Thyroid gland (tissue), 4 donors: ENCODE results near the gene ZNF774. TPM values are rescaled to one million over a fixed set of nuclear protein-coding genes. Genes with fewer than 3 reads are reported as not detected.

ENCODE experiments used
- DNase-seq, 2 donors: peaks; one replicate each; pipeline ENCODE4 v3.0.0-alpha.2; 2019
- H3K27ac ChIP-seq, 3 donors: fragments of 200-600 bp; sonication (generic); 1 replicate in 2 of 3; 2 replicates in 1 of 3; pipeline ENCODE4 v1.5.1; 2016 to 2019; ENCODE audit warnings: mild to moderate bottlenecking in 1 of 3, moderate library complexity in 1 of 3
- H3K27me3 ChIP-seq: fragments of 200-600 bp; sonication (generic); one replicate; pipeline ENCODE4 v1.5.1; 2019
- H3K36me3 ChIP-seq, 2 donors: fragments of 200-600 bp; sonication (generic); one replicate each; pipeline ENCODE4 v1.5.1; 2016 to 2019
- H3K4me1 ChIP-seq, 2 donors: fragments of 200-600 bp; sonication (generic); one replicate each; pipeline ENCODE4 v1.5.1; 2017 to 2019
- H3K4me3 ChIP-seq, 3 donors: fragments of 200-600 bp; sonication (generic); replicated peaks in 1 of 3; 1 replicate in 2 of 3; 2 replicates in 1 of 3; pipeline ENCODE4 v1.5.1; 2016; ENCODE audit warnings: mild to moderate bottlenecking in 1 of 3
- H3K9me3 ChIP-seq: fragments of 200-600 bp; sonication (generic); one replicate; pipeline ENCODE4 v1.5.1; 2017
- POLR2A ChIP-seq, 2 donors: fragments of 450-650 bp; IDR thresholded peaks; one replicate each; pipeline ENCODE4 v1.6.1; 2017; ENCODE audit warnings: antibody characterized with exemption in 2 of 2, mild to moderate bottlenecking in 2 of 2, moderate library complexity in 1 of 2
- WGBS, 2 donors: methylation state at CpG; one replicate each; pipeline ENCODE4 v1.1.5; 2017; 5-methylcytosine and 5-hydroxymethylcytosine counted together
- intact Hi-C: fragments of 100-400 bp; cut with DNase I; formaldehyde crosslinking; loops from one replicate; pipeline ENCODE4 v1.15.1; 2023
- total RNA-seq, 4 donors: library from RNA; depleted of rRNA; stranded (reverse); fragments of >200 nt; gene quantifications; one replicate each; pipeline ENCODE4 v1.2.3, GENCODE V29; 2016
- TF ChIP-seq, protein P1 (sequence below), 6 experiments: fragments of 200-600 bp in 3 of 6; fragments of 450-650 bp in 3 of 6; sonication (generic) in 3 of 6; IDR thresholded peaks; one replicate each; pipeline ENCODE4 v1.5.1; 2016 to 2019; ENCODE audit warnings: antibody characterized with exemption in 6 of 6, mild to moderate bottlenecking in 2 of 6, inconsistent platforms in 1 of 6, moderate library complexity in 1 of 6

ZNF774 gene
- total RNA-seq, 4 donors from 2014 or later: 3.6 to 13.1 (median 5.5) TPM

DNA sequence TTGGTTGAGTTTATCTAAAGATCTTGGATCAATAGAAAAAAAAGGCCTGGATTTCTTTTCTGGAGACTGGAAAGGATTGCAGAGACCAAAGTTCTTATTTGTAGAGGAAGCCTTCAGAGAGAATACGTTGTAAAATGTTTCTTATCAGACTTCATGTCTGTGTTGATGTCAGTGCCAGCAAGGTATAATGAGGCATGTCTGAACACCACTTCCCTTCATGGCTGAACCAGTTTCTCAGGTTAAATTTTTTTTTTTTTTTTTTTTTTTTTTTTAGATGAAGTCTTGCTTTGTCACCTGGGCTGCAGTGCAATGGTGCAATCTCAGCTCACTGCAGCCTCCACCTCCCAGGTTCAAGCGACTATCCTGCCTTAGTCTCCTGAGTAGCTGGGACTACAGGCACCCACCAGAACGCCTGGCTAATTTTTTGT, 17.8 kb upstream of the ZNF774 start:
- TF ChIP-seq, protein P1, sequence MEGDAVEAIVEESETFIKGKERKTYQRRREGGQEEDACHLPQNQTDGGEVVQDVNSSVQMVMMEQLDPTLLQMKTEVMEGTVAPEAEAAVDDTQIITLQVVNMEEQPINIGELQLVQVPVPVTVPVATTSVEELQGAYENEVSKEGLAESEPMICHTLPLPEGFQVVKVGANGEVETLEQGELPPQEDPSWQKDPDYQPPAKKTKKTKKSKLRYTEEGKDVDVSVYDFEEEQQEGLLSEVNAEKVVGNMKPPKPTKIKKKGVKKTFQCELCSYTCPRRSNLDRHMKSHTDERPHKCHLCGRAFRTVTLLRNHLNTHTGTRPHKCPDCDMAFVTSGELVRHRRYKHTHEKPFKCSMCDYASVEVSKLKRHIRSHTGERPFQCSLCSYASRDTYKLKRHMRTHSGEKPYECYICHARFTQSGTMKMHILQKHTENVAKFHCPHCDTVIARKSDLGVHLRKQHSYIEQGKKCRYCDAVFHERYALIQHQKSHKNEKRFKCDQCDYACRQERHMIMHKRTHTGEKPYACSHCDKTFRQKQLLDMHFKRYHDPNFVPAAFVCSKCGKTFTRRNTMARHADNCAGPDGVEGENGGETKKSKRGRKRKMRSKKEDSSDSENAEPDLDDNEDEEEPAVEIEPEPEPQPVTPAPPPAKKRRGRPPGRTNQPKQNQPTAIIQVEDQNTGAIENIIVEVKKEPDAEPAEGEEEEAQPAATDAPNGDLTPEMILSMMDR (IDR thresholded peaks at IDR 0.05): no peak
- no peak for TF ChIP-seq POLR2A (IDR thresholded peaks at IDR 0.05)
- H3K27ac ChIP-seq: no peak overlapping the region
- no peaks in the 10 kb centered on the region for H3K9me3 ChIP-seq
- H3K4me1 ChIP-seq: no peaks in the 10 kb centered on the region
- intact Hi-C loops: no loop called here
- no peak for DNase-seq
- 78 to 82% methylated on average over 3 of the region's 3 CpGs for WGBS, 2 donors
- no peaks in the 10 kb centered on the region for H3K27me3 ChIP-seq
- H3K4me3 ChIP-seq: no peak overlapping the region
- no peaks in the 10 kb centered on the region for H3K36me3 ChIP-seq

DNA sequence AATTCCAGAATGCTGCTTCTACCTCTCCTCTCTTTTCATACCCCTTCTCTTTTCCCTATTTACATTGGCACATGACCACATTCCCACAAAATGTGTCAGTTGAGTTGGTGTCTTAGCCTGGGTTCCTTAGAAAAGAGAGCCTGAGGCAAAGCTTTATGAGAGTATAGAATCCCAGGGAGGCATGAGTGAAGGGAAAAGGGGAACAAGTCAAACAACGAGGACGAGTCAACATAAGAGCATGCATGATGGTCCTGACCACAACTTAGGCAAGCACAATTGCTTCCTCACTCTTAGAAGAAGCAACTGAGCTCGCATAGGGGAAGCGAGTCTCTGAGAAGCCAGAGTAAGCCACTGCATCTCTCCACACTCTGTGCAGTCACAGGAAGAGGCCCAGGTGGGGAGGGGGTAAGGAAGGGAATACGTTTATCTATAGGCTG, 15.4 kb upstream of the ZNF774 start:
- no peaks in the 10 kb centered on the region for H3K4me1 ChIP-seq
- H3K27ac ChIP-seq: no peak overlapping the region
- H3K9me3 ChIP-seq: no peaks in the 10 kb centered on the region
- no peaks in the 10 kb centered on the region for H3K36me3 ChIP-seq
- H3K27me3 ChIP-seq: no peaks in the 10 kb centered on the region
- no peak for TF ChIP-seq POLR2A (IDR thresholded peaks at IDR 0.05)
- TF ChIP-seq, protein P1 (IDR thresholded peaks at IDR 0.05): no peak
- 77 to 85% methylated on average over 5 of the region's 5 CpGs for WGBS, 2 donors
- intact Hi-C loops: no loop called here
- no peak overlapping the region for H3K4me3 ChIP-seq
- DNase-seq: no peak

DNA sequence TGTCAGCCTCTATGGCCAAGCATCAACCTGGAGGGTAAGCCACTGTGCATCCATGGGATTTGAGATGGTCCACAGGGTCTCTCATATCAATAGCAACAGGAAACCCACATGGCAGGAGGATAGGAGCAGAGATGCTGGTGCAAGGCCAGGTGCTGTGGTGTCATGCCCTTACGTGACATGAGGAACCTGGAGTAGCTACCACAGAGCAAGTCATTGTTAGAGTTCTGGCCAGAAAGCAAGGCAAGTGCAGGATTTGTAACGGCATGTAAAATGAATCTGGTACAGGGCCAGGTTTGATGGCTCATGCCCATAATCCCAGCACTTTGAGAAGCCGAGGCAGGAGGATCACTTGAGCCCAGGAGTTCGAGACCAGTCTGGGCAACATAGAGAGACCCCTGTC, 14.8 kb upstream of the ZNF774 start:
- TF ChIP-seq POLR2A (IDR thresholded peaks at IDR 0.05): no peak
- TF ChIP-seq, protein P1 (IDR thresholded peaks at IDR 0.05): no peak
- DNase-seq: no peak
- Histone ChIP-seq H3K4me3 (no peak overlapping the region), H3K27me3 (no peaks in the 10 kb centered on the region), H3K9me3 (no peaks in the 10 kb centered on the region), H3K36me3 (no peaks in the 10 kb centered on the region), H3K4me1 (peaks cover 0 to 1% of the 10 kb centered on the region in 2 donors), H3K27ac (no peak overlapping the region)
- intact Hi-C loops: no loop called here
- 90 to 92% methylated on average over 4 of the region's 4 CpGs for WGBS, 2 donors

DNA sequence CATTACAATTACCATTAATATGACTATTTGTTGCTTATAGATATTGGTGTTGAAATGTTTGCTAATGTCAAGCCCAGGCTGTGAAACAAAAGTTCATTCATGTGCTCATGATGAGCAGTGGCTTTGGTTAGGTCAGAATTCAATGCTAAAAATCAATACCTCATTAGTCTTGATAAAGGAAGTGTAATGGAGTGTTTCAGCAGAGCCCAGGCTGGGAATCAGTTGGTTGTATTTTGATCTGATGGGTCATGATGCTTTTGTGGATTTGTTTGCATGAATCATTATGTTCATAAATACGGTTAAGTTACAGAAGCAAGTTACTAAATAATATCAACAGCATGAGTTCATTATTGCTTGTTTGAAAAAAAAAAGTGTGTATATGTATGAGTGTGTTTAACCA, 13.6 kb upstream of the ZNF774 start:
- WGBS, 2 donors: 91 to 96% methylated on average over 1 of the region's 1 CpG
- Histone ChIP-seq H3K36me3 (no peaks in the 10 kb centered on the region), H3K27me3 (no peaks in the 10 kb centered on the region), H3K4me1 (peaks cover 3 to 9% of the 10 kb centered on the region in 2 donors), H3K9me3 (no peaks in the 10 kb centered on the region), H3K4me3 (no peak overlapping the region), H3K27ac (no peak overlapping the region)
- intact Hi-C loops: no loop called here
- no peak for DNase-seq
- no peak for TF ChIP-seq POLR2A (IDR thresholded peaks at IDR 0.05)

DNA sequence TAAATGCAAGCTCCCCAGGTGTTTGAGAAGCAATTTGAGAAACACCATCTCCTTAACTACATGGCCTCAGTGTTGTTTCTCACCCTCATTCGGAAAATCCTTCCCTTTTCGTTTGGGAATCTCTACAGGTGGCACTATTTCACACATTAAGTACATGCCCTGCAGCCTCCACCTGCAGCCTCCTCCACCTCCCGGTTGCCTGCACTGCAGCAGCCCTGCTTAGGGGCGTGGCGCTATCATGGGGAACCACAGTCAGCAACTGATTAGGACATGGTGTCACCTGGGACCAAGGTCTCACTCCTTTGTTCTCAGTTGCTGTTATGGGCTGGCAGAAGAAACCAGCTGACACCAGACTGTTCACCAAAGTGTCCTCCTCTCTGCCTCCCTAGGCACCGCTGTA, 11.7 kb upstream of the ZNF774 start:
- Histone ChIP-seq H3K36me3 (no peaks in the 10 kb centered on the region), H3K4me1 (peaks cover 3 to 9% of the 10 kb centered on the region in 2 donors), H3K27me3 (no peaks in the 10 kb centered on the region), H3K27ac (no peak overlapping the region), H3K9me3 (no peaks in the 10 kb centered on the region), H3K4me3 (no peak overlapping the region)
- DNase-seq: no peak
- intact Hi-C loops: no loop called here
- TF ChIP-seq, protein P1 (IDR thresholded peaks at IDR 0.05): no peak
- WGBS, 2 donors: 74 to 82% methylated on average over 6 of the region's 6 CpGs

DNA sequence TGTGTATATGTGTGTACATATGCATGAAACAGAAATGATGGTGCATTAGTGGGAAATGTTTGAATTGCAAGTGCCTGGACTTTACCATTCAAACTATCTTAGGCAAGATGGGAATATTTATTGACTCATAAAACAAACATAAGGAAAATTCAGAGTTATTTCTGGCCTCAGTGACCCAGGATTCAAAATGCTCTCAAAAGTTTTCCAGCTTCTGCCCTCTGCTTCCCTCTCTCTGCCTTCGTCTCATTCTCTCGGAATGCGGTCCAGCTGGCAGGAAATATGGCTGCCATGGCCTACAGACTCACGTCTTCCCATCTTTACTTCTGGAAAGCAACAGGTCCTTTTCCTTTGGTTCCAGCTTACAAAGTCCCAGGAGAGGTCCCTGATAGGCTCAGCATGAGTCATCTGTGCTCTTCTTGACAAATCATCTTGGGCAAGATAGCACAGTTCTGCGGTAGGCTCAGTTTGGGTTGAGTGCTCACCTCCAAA, 8.7 kb upstream of the ZNF774 start:
- H3K27ac ChIP-seq: no peak overlapping the region
- no peaks in the 10 kb centered on the region for H3K9me3 ChIP-seq
- no peak overlapping the region for H3K4me3 ChIP-seq
- H3K36me3 ChIP-seq: no peaks in the 10 kb centered on the region
- DNase-seq: no peak
- no peaks in the 10 kb centered on the region for H3K27me3 ChIP-seq
- intact Hi-C loops: no loop called here
- TF ChIP-seq, protein P1 (IDR thresholded peaks at IDR 0.05): no peak
- no peak for TF ChIP-seq POLR2A (IDR thresholded peaks at IDR 0.05)
- WGBS, 2 donors: 89 to 90% methylated on average over 5 of the region's 5 CpGs
- H3K4me1 ChIP-seq: peaks cover 3 to 9% of the 10 kb centered on the region in 2 donors
